ENCODE measurements around the gene GNB2.

- TF ChIP-seq, protein P1, sequence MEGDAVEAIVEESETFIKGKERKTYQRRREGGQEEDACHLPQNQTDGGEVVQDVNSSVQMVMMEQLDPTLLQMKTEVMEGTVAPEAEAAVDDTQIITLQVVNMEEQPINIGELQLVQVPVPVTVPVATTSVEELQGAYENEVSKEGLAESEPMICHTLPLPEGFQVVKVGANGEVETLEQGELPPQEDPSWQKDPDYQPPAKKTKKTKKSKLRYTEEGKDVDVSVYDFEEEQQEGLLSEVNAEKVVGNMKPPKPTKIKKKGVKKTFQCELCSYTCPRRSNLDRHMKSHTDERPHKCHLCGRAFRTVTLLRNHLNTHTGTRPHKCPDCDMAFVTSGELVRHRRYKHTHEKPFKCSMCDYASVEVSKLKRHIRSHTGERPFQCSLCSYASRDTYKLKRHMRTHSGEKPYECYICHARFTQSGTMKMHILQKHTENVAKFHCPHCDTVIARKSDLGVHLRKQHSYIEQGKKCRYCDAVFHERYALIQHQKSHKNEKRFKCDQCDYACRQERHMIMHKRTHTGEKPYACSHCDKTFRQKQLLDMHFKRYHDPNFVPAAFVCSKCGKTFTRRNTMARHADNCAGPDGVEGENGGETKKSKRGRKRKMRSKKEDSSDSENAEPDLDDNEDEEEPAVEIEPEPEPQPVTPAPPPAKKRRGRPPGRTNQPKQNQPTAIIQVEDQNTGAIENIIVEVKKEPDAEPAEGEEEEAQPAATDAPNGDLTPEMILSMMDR (IDR thresholded peaks at IDR 0.05), result peak; percentile 10; the same call in 1 of the 2 replicates
- TF ChIP-seq ZFX (IDR thresholded peaks at IDR 0.05; ENCODE audit: borderline replicate concordance), result no peak
Measured at GRCh38 chr7:100673302-100673941, at the start of gene GNB2.
